GM20000 (cell line): ENCODE measurements around the gene PPM1F.

Experiments
- DNase-seq: peaks from one replicate; pipeline ENCODE4 v3.0.0; 2012; ENCODE audit warnings: low spot score
- CTCF ChIP-seq: IDR thresholded peaks from 2 replicates; pipeline ENCODE4 v1.5.1; 2012; ENCODE audit warnings: mild to moderate bottlenecking, control low read depth; ENCODE audit errors: extremely low read depth, missing control alignments

Gene PPM1F

GRCh38 chr22:21946262-21946925 is 6.3 kb downstream of the PPM1F start:
- TF ChIP-seq CTCF = no peak
- DNase-seq = no peak

- TF ChIP-seq CTCF = no peak
- DNase-seq = no peak
Observed at GRCh38 chr22:21945453-21946261, 7.0 kb downstream of the PPM1F start.

- no peak for TF ChIP-seq CTCF
- no peak for DNase-seq
Observed at GRCh38 chr22:21944871-21945270, 7.8 kb downstream of the PPM1F start.

GRCh38 chr22:21943571-21944448 is 8.8 kb downstream of the PPM1F start:
- DNase-seq = no peak
- TF ChIP-seq CTCF = no peak

GRCh38 chr22:21942407-21943343 is 10.0 kb downstream of the PPM1F start:
- no peak for DNase-seq
- no peak for TF ChIP-seq CTCF

- no peak for DNase-seq
- TF ChIP-seq CTCF = no peak
Observed at GRCh38 chr22:21941921-21942320, 10.7 kb downstream of the PPM1F start.
